Hematopoietic multipotent progenitor cell treated with erythropoietin and hydrocortisone succinate and interleukin-3 and kit ligand, for 15 days (in vitro differentiated cells): ENCODE data around the gene CRIM1.

Source experiments
- DNase-seq: peaks from one replicate; pipeline ENCODE4 v3.0.0-alpha.2; 2015; ENCODE audit warnings: low spot score

CRIM1 gene

DNA sequence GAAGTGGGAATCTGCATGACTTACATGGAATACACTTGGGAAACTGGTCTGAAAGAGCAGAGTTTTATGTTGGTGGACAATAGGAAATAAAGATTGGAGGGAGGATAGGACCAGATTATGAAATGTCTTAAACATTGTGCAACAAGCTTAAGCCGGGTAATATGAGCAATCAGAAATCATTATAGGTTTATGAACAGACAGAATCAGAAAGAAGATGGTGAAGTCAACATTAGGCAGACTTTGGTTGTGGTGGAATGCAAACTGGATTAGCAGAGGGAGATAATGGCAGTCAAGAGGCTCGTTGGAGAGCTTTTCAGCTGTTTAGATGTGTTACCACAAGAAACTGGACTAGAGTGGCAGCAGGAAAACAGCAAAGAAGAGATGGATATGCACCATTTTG lies 43.5 kb downstream of the CRIM1 start:
- no peak for DNase-seq

- no peak for DNase-seq
Measured at GRCh38 chr2:36403675-36404230, 48.2 kb downstream of the CRIM1 start.

GRCh38 chr2:36404318-36404717 lies 48.7 kb downstream of the CRIM1 start:
- no peak for DNase-seq

- DNase-seq, result no peak
Measured at GRCh38 chr2:36404754-36405153, 49.2 kb downstream of the CRIM1 start.

DNA sequence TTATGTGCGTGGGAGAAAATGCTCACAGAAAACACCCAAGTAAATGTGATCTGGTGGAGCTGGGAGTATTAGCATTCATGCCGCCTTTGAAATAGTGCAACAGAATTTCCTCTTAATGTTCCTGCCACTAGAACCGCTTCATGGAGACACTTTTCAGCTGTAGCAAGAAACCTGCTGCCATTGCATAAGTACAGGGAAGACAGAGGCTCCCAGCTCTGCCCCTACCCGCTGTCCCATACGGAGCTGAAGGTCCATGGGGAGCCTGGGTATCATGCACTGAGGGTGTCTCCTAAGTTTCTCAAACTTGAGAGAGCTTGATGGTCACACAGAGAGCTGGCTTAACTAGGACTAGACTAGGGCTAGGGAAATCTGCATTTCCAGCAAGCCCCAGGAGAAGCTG lies 49.6 kb downstream of the CRIM1 start:
- no peak for DNase-seq

GRCh38 chr2:36406296-36406695 lies 50.7 kb downstream of the CRIM1 start:
- DNase-seq, result no peak

DNA sequence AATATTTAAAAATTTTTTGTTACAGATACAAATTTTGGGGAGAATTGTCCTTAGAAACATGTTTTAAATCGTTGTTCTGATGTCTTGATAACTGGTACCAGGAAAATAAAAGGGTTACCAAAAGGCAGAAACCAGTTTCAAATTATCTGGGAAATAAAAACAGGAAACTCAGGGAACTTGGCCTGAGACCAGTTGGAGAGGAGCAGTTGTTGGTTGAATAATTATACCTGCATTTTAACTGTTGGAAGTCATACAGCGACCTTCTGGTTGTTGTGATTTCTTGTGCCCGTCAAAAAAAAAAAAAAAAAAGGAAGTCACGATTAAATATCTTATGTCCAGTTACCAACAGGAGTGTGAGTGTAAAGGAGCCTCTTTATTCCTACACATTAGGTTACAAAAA lies 51.8 kb downstream of the CRIM1 start:
- DNase-seq, result no peak

GRCh38 chr2:36408198-36408703 lies 52.7 kb downstream of the CRIM1 start:
- no peak for DNase-seq

DNA sequence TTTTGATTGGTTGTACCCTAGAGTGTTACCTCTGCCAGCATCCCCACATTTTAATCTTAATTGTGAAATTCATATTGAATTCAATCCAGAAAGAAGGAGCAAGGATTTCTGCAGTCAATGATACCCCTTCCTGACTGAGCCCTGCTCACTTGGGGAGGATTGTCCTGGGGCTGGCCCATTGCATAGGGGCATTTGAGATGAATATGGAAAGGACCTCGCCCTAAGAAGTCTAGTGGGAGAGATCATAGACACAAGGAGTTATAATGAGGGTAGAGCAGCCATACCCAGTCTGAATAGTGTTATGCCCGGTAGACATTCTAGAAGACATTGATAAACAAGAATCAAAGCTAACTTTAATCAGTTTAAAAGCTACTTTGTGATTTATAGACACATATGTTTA lies 53.8 kb downstream of the CRIM1 start:
- DNase-seq, result no peak

- DNase-seq, result no peak
Measured at GRCh38 chr2:36409935-36410334, 54.4 kb downstream of the CRIM1 start.

DNA sequence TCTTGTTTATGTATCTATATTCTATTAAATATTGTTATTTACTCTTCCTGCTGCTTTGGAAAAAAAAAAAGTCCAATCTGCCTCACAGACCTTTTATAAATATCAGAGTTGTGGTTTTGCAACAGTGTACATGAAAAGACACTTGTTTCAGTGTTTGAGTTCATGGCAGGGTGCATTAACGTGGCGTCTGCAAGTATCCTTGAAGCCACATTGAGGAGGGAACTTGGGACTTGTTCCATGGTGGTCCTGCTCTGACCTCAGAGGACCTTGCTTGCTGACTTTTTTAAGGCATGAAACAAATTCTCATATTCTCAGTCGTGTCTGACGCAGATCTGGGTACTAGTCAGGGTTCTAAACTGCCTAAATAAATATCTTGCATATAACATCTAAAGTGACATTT lies 55.1 kb downstream of the CRIM1 start:
- no peak for DNase-seq

GRCh38 chr2:36411962-36412444 lies 56.4 kb downstream of the CRIM1 start:
- no peak for DNase-seq

DNA sequence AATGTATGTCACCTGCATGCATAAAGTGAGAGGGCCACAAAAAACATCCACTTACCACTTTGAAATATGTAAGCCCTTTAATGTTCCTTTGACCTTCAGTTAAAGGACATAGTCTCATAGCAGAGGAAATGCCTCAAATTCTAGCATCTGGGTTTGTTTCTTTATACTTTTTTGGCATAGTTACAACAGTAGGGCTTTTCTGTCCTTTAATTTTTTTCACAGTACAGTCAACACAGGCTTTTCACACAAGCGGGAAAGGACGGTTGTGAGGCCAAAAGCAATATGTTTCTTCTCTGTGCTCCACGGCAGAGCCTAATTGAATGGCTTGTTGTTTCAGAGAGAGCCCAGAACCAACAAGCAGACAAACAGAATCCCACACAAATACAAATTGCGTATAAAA lies 57.6 kb downstream of the CRIM1 start:
- DNase-seq, result no peak

DNA sequence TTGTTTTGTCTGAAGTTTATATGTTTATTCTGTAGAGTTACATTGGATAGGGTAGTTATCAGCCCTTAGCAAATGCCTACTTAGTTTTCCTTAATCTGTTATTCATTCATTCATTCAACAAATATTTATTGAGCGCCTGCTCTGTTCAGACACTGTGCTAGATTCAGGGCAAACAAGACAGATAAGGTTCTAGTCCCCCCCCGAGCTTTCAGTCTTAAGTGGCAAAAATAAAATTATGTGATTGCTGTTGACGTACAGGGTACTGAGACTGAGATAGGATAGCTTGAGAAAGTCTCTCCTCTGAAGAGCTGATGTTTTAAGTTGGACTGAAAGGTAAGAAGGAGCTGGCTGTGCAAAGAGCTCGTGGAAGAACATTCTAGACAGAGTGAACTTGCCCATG lies 58.7 kb downstream of the CRIM1 start:
- DNase-seq, result no peak

DNA sequence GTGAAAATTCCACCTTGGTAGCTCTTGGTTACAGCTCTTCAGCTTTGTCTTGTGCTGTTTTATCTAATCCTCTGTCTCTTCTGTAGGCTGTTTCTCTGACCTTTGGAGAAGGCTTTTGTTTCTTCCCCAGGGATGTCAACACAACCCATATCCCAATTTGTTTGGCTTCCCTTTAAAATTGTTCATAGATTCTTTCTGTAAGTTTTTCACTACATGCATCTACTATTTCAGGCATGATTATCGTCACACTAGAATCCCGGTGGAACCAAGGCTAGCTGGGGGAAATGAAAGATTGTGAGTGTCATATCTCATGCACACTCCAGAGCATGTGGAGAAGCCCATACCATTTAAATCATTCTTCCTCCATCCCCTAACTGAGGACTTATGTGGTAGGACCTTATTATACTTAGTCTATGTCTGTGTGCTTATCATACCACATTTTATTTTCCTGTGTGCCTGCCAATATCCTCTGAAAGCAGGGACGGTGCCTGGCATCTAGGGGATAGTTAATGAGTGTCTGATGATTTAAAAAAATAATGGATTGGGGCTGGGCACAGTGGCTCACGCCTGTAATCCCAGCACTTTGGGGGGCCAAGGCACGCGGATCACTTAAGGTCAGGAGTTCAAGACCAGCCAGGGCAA lies 59.9 kb downstream of the CRIM1 start:
- no peak for DNase-seq

- DNase-seq, result no peak
Measured at GRCh38 chr2:36416370-36417165, 61.0 kb downstream of the CRIM1 start.

GRCh38 chr2:36420569-36421181 lies 65.1 kb downstream of the CRIM1 start:
- DNase-seq, result no peak

DNA sequence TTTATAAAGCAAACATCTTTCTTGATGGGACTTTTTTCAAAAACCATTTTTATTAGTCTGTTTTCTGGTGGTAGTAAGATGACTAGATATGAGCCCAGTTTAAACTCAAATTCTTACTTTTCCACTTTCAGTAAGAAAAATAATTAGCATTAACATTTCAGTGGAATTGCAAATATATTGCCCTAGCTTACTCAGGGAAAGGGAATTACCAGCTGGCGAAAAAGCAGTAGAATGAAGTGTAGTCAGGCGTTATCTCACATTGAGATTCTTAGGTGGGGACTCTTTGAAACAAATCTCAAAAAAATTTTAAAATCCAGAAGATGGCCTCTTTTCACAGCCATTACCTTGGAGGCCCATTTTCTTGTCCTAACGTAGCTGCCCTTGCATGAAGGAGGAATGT lies 65.8 kb downstream of the CRIM1 start:
- no peak for DNase-seq

- no peak for DNase-seq
Measured at GRCh38 chr2:36423172-36423571, 67.6 kb downstream of the CRIM1 start.

GRCh38 chr2:36423619-36424120 lies 68.1 kb downstream of the CRIM1 start:
- DNase-seq, result no peak

- no peak for DNase-seq
Measured at GRCh38 chr2:36425608-36426355, 70.2 kb downstream of the CRIM1 start.

DNA sequence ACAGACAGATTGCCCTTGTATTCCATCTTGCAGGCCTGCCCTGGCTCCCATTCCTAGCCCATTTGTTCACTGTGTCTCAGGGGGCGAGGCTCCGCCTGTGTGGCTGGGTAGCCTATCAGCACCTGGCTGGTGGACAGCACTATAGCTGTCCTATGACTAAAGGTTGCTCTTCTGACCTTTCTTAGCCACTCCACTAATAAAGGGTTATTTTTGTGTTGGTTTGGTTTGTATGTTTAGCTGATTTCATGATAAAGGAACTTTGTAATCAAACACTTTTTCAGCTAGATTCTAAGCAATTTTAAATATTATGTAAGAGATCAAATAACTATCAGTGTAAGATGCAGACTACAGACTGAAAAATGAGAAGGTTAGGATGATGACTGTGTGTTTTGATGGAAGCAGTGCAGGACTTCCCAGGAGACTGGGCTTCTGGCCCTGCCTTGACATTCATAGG lies 72.2 kb downstream of the CRIM1 start:
- no peak for DNase-seq
